Measurements from ENCODE around the gene AFF3. TPM values are rescaled to one million over a fixed set of nuclear protein-coding genes. Genes with fewer than 3 reads are reported as not detected.

AFF3 gene
- total and polyA plus RNA-seq, 2 of the 13 experiments (the other 11 are each of a cell fraction or from before 2014, with no cell fraction given), result not detected

GRCh38 chr2:99701503-99701902 is 440.9 kb downstream of the AFF3 start:
- POLR2A ChIA-PET, result no interaction called here
- no peak for DNase-seq (ENCODE audit: low spot score)
- intact Hi-C loops (cut with micrococcal nuclease; ENCODE audit: unreplicated experiment), result no loop called here
- CTCF ChIA-PET (ENCODE audit: low intra/inter-chr PET ratio, low total read pairs), result no interaction called here
- no peaks in the 10 kb centered on the region; a peak in 1 of 5 replicates for H3K27me3 ChIP-seq (ENCODE audit: control insufficient read depth in 1 of 2, insufficient read depth in 2 of 2, low read length in 2 of 2)
- H4K20me1 ChIP-seq (ENCODE audit: insufficient read depth, low read length), result no peaks in the 10 kb centered on the region
- no peaks in the 10 kb centered on the region for H3K4me1 ChIP-seq (ENCODE audit: insufficient read depth, low read length)
- no peak for FAIRE-seq
- ATAC-seq, result no peak
- no peaks in the 10 kb centered on the region for H3K9me3 ChIP-seq (ENCODE audit: low read length)
- no peaks in the 10 kb centered on the region for H3K36me3 ChIP-seq (replicated peaks in 1 of 2; ENCODE audit: control insufficient read depth in 1 of 2, insufficient read depth in 2 of 2, low read length in 2 of 2)
- 29% methylated on average over 7 of the region's 7 CpGs for WGBS (ENCODE audit: low lambda C conversion rate)
- in situ Hi-C loops (cut with HindIII; ENCODE audit: extremely low pct_ligation_motif_present, low pct_unique_long_range_greater_than_20kb), result no loop called here
- H3K9ac ChIP-seq (ENCODE audit: insufficient read depth, low read depth, low read length), result no peak overlapping the region
- TF ChIP-seq, protein P1, sequence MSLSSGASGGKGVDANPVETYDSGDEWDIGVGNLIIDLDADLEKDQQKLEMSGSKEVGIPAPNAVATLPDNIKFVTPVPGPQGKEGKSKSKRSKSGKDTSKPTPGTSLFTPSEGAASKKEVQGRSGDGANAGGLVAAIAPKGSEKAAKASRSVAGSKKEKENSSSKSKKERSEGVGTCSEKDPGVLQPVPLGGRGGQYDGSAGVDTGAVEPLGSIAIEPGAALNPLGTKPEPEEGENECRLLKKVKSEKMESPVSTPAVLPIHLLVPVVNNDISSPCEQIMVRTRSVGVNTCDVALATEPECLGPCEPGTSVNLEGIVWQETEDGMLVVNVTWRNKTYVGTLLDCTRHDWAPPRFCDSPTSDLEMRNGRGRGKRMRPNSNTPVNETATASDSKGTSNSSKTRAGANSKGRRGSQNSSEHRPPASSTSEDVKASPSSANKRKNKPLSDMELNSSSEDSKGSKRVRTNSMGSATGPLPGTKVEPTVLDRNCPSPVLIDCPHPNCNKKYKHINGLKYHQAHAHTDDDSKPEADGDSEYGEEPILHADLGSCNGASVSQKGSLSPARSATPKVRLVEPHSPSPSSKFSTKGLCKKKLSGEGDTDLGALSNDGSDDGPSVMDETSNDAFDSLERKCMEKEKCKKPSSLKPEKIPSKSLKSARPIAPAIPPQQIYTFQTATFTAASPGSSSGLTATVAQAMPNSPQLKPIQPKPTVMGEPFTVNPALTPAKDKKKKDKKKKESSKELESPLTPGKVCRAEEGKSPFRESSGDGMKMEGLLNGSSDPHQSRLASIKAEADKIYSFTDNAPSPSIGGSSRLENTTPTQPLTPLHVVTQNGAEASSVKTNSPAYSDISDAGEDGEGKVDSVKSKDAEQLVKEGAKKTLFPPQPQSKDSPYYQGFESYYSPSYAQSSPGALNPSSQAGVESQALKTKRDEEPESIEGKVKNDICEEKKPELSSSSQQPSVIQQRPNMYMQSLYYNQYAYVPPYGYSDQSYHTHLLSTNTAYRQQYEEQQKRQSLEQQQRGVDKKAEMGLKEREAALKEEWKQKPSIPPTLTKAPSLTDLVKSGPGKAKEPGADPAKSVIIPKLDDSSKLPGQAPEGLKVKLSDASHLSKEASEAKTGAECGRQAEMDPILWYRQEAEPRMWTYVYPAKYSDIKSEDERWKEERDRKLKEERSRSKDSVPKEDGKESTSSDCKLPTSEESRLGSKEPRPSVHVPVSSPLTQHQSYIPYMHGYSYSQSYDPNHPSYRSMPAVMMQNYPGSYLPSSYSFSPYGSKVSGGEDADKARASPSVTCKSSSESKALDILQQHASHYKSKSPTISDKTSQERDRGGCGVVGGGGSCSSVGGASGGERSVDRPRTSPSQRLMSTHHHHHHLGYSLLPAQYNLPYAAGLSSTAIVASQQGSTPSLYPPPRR (CRISPR knock-in tag; IDR thresholded peaks at IDR 0.05; ENCODE audit: borderline replicate concordance), result no peak
- TF ChIP-seq SIN3A (IDR thresholded peaks at IDR 0.05; ENCODE audit: borderline replicate concordance, low read depth, low read length), result no peak
- TF ChIP-seq PCBP1 (IDR thresholded peaks at IDR 0.05; ENCODE audit: borderline replicate concordance, low read depth, low read length), result no peak
- TF ChIP-seq ETV5 (CRISPR knock-in tag; IDR thresholded peaks at IDR 0.05; ENCODE audit: borderline replicate concordance), result no peak
- TF ChIP-seq SSRP1 (CRISPR knock-in tag; IDR thresholded peaks at IDR 0.05), result no peak
- TF ChIP-seq GTF2F1 (IDR thresholded peaks at IDR 0.05; ENCODE audit: low read length), result no peak
- no peak for TF ChIP-seq NR2F1 (CRISPR knock-in tag; IDR thresholded peaks at IDR 0.05)
- TF ChIP-seq CREB3 (CRISPR knock-in tag; IDR thresholded peaks at IDR 0.05), result no peak
- H3K27ac ChIP-seq (ENCODE audit: extremely low read length, insufficient read depth, low read length), result no peak overlapping the region
- no peak overlapping the region for H3K4me3 ChIP-seq (replicated peaks in 1 of 3; ENCODE audit: insufficient read depth in 1 of 3, low read depth in 2 of 3, low read length in 3 of 3)
- no peak overlapping the region for H3K4me2 ChIP-seq (ENCODE audit: low read depth, low read length)
- BruUV-seq (replicated peaks), result no TSS peak
- no peak overlapping the region for H2AFZ ChIP-seq (ENCODE audit: low read length)
- H3K79me2 ChIP-seq (ENCODE audit: insufficient read depth, low read length), result no peaks in the 10 kb centered on the region

All from HepG2 (cell line).